GM12878 (cell line): ENCODE data around the gene DDX39B. TPM values are rescaled to one million over a fixed set of nuclear protein-coding genes. Genes with fewer than 3 reads are reported as not detected.

ENCODE experiments used
- CEBPZ ChIP-seq: fragments of 150-350 bp; IDR thresholded peaks from 2 replicates; pipeline ENCODE4 v1.6.1; 2016; ENCODE audit warnings: low read depth, low read length
- CHD2 ChIP-seq: IDR thresholded peaks from 2 replicates; pipeline ENCODE4 v1.6.1; 2011; ENCODE audit warnings: low read depth, low read length, improper control_type of control experiment, borderline replicate concordance
- DPF2 ChIP-seq: fragments of 450-650 bp; IDR thresholded peaks from 2 replicates; pipeline ENCODE4 v1.6.1; 2017; ENCODE audit warnings: mild to moderate bottlenecking
- EED ChIP-seq: sonication (generic); IDR thresholded peaks from 2 replicates; pipeline ENCODE4 v1.6.1; 2016; ENCODE audit warnings: antibody characterized with exemption, low read depth
- EGR1 ChIP-seq, 2 experiments: IDR thresholded peaks; 1 replicate in 1 of 2; 2 replicates in 1 of 2; pipeline ENCODE4 v1.6.1; 2011 to 2012; ENCODE audit warnings: low read depth in 2 of 2, low read length in 2 of 2, borderline replicate concordance in 1 of 2, mild to moderate bottlenecking in 1 of 2, moderate library complexity in 1 of 2
- ETV6 ChIP-seq, 2 experiments: fragments of 450-650 bp in 1 of 2; IDR thresholded peaks in 1 of 2; conservative IDR thresholded peaks in 1 of 2; 2 replicates each; pipeline ENCODE4 v1.6.1; 2014; ENCODE audit warnings: antibody characterized with exemption in 1 of 2, borderline replicate concordance in 1 of 2, low read depth in 1 of 2, mild to moderate bottlenecking in 1 of 2, moderate library complexity in 1 of 2
- FOS ChIP-seq: IDR thresholded peaks from 3 replicates; pipeline ENCODE4 v1.6.1; 2011; ENCODE audit warnings: borderline replicate concordance; ENCODE audit not compliant: insufficient read length; ENCODE audit errors: extremely low read depth
- GATAD2B ChIP-seq: fragments of 450-650 bp; conservative IDR thresholded peaks from 2 replicates; pipeline ENCODE4 v1.6.1; 2017; ENCODE audit warnings: low read depth, mild to moderate bottlenecking, moderate library complexity
- KAT2A ChIP-seq: conservative IDR thresholded peaks from 2 replicates; pipeline ENCODE4 v1.6.1; 2011; ENCODE audit warnings: low read depth, low read length; ENCODE audit not compliant: control insufficient read depth
- KDM1A ChIP-seq: fragments of 200-600 bp; sonication (generic); IDR thresholded peaks from 2 replicates; pipeline ENCODE4 v1.6.1; 2016; ENCODE audit warnings: borderline replicate concordance
- LARP7 ChIP-seq: fragments of 450-650 bp; IDR thresholded peaks from 2 replicates; pipeline ENCODE4 v1.6.1; 2017; ENCODE audit warnings: mild to moderate bottlenecking
- MLLT1 ChIP-seq: fragments of 450-650 bp; IDR thresholded peaks from 2 replicates; pipeline ENCODE4 v1.6.1; 2016; ENCODE audit warnings: mild to moderate bottlenecking
- MXI1 ChIP-seq: fragments of 150-350 bp; IDR thresholded peaks from 2 replicates; pipeline ENCODE4 v1.6.1; 2011; ENCODE audit warnings: low read depth, mild to moderate bottlenecking, inconsistent platforms, low read length, improper control_type of control experiment
- RBBP5 ChIP-seq: fragments of 200-600 bp; sonication (generic); conservative IDR thresholded peaks from 2 replicates; pipeline ENCODE4 v1.6.1; 2016
- RCOR1 ChIP-seq: conservative IDR thresholded peaks from 2 replicates; pipeline ENCODE4 v1.6.1; 2012; ENCODE audit warnings: low read depth, low read length, improper control_type of control experiment
- RELB ChIP-seq: fragments of 450-650 bp; IDR thresholded peaks from 2 replicates; pipeline ENCODE4 v1.6.1; 2017; ENCODE audit warnings: low read depth, mild to moderate bottlenecking, moderate library complexity
- RFX5 ChIP-seq: IDR thresholded peaks from 2 replicates; pipeline ENCODE4 v1.6.1; 2011; ENCODE audit warnings: low read depth, low read length, improper control_type of control experiment
- SMAD1 ChIP-seq: fragments of 450-650 bp; IDR thresholded peaks from 2 replicates; pipeline ENCODE4 v1.6.1; 2018; ENCODE audit warnings: mild to moderate bottlenecking, low read depth; ENCODE audit not compliant: partially characterized antibody
- SMARCA5 ChIP-seq: fragments of 450-650 bp; IDR thresholded peaks from 2 replicates; pipeline ENCODE4 v1.6.1; 2017; ENCODE audit warnings: mild to moderate bottlenecking
- STAT3 ChIP-seq: IDR thresholded peaks from 2 replicates; pipeline ENCODE4 v1.6.1; 2011; ENCODE audit warnings: low read depth, low read length, improper control_type of control experiment
- SUZ12 ChIP-seq: fragments of 200-600 bp; sonication (generic); IDR thresholded peaks from one replicate; pipeline ENCODE4 v1.6.1; 2018; ENCODE audit warnings: antibody characterized with exemption, mild to moderate bottlenecking; ENCODE audit not compliant: unreplicated experiment
- TCF3 ChIP-seq: IDR thresholded peaks from 2 replicates; pipeline ENCODE4 v1.6.1; 2012; ENCODE audit warnings: low read depth, mild to moderate bottlenecking, low read length, borderline replicate concordance; ENCODE audit not compliant: insufficient read depth
- USF2 ChIP-seq: IDR thresholded peaks from 2 replicates; pipeline ENCODE4 v1.6.1; 2011; ENCODE audit warnings: low read depth, low read length, improper control_type of control experiment, borderline replicate concordance
- polyA plus RNA-seq, 11 experiments: library from polyadenylated mRNA; depleted of rRNA in 4 of 11; unstranded in 6 of 11; stranded (reverse) in 5 of 11; fragments of >200 nt; fragmentation: Nextera tagmentation in 4 of 11; fragmentation: Illumina TruSeq in 1 of 11; extraction: Ambion mirVana in 4 of 11; extraction: Trizol in 1 of 11; gene quantifications; 1 replicate in 1 of 11; 2 replicates in 10 of 11; pipeline versions ENCODE4 v1.2.1 to v1.2.3, GENCODE V29; 2011 to 2016; ENCODE audit warnings: inconsistent platforms in 2 of 11, missing spikeins in 2 of 11, low read depth in 1 of 11
- total RNA-seq, 4 experiments: library from RNA; depleted of rRNA in 3 of 4; stranded (reverse); fragments of >200 nt in 3 of 4; fragmentation: Illumina TruSeq in 1 of 4; extraction: Trizol in 1 of 4; gene quantifications; 2 replicates each; pipeline versions ENCODE4 v1.2.1 to v1.2.3, GENCODE V29; 2013 to 2021

DDX39B gene
- total and polyA plus RNA-seq, 10 of the 15 experiments (the other 5 are each of a cell fraction or from before 2014, with no cell fraction given) = 271 to 661 (median 330) TPM

GRCh38 chr6:31575335-31575901, 33.6 kb upstream of the DDX39B start, which contains the start of gene TNF (continued):
- 0 out of 2 replicates have a peak, but pooled peaks have one; percentile 8 for TF ChIP-seq CEBPZ
- TF ChIP-seq LARP7 = peak; percentile 81
- TF ChIP-seq MLLT1 = peak; percentile 81
- peak; percentile 80 for TF ChIP-seq SMAD1
- TF ChIP-seq MXI1 = peak; percentile 63
- TF ChIP-seq SMARCA5 = 0 out of 2 replicates have a peak, but pooled peaks have one; percentile 1
- no peak for TF ChIP-seq RFX5
- 0 out of 2 replicates have a peak, but pooled peaks have one; percentile 23 for TF ChIP-seq DPF2
- peak; percentile 41; the same call in 1 of the 2 replicates for TF ChIP-seq RELB
- TF ChIP-seq TCF3 = peak; percentile 90; the same call in 1 of the 2 replicates
- peak; percentile 50; the same call in 1 of the 2 replicates for TF ChIP-seq GATAD2B
- TF ChIP-seq CHD2 = 0 out of 2 replicates have a peak, but pooled peaks have one; percentile 8
- no peak for TF ChIP-seq RBBP5
- no peak for TF ChIP-seq KAT2A
- TF ChIP-seq FOS = no peak
- no peak for TF ChIP-seq STAT3
- peak in 1 of 2 experiments; percentile 90; a peak in 2 of 4 replicates for TF ChIP-seq ETV6 (conservative IDR thresholded peaks at IDR 0.05 in 1 of 2, IDR thresholded peaks at IDR 0.05 in 1 of 2; ENCODE audit: borderline replicate concordance in 1 of 2, low read depth in 1 of 2)
- peak; percentile 80; the same call in 1 of the 2 replicates for TF ChIP-seq RCOR1
- peak in 1 of 2 experiments; percentile 91; a peak in 2 of 3 replicates for TF ChIP-seq EGR1 (IDR thresholded peaks at IDR 0.05; ENCODE audit: borderline replicate concordance in 1 of 2, low read depth in 2 of 2, low read length in 2 of 2)
- no peak for TF ChIP-seq USF2
- TF ChIP-seq SUZ12 = no peak
- TF ChIP-seq EED = peak; percentile 87; the same call in 1 of the 2 replicates
- no peak for TF ChIP-seq KDM1A
